Endothelial cell of hepatic sinusoid (primary cell): Measurements from ENCODE around the gene DHX15.

Source experiments
- in situ Hi-C: cut with HindIII; loops from 2 replicates; pipeline ENCODE4 v1.10.0; 2017; ENCODE audit warnings: low sequenced_read_pairs

DHX15 gene

GRCh38 chr4:24584211-24584850, at the start of gene DHX15:
DHX15 (minus strand) TSS chr4:24584554; CDS start chr4:24584393, 161 bp downstream.
- in situ Hi-C loops, result no loop called here

- in situ Hi-C loops, result no loop called here
Measured at GRCh38 chr4:24632011-24632410, 47.7 kb upstream of the DHX15 start.

- in situ Hi-C loops, result no loop called here
Measured at GRCh38 chr4:24630937-24631336, 46.6 kb upstream of the DHX15 start.

- in situ Hi-C loops, result no loop called here
Measured at GRCh38 chr4:24625091-24625490, 40.7 kb upstream of the DHX15 start.

- in situ Hi-C loops, result no loop called here
Measured at GRCh38 chr4:24624381-24624780, 40.0 kb upstream of the DHX15 start.

- in situ Hi-C loops, result no loop called here
Measured at GRCh38 chr4:24622146-24622834, 37.9 kb upstream of the DHX15 start.

GRCh38 chr4:24615977-24616376, 31.6 kb upstream of the DHX15 start:
- in situ Hi-C loops, result no loop called here

- in situ Hi-C loops, result no loop called here
Measured at GRCh38 chr4:24614881-24615280, 30.5 kb upstream of the DHX15 start.

- in situ Hi-C loops, result no loop called here
Measured at GRCh38 chr4:24613502-24613901, 29.1 kb upstream of the DHX15 start.

- in situ Hi-C loops, result no loop called here
Measured at GRCh38 chr4:24611575-24611974, 27.2 kb upstream of the DHX15 start.

- in situ Hi-C loops, result no loop called here
Measured at GRCh38 chr4:24607334-24607733, 23.0 kb upstream of the DHX15 start.

- in situ Hi-C loops, result no loop called here
Measured at GRCh38 chr4:24605216-24605615, 20.9 kb upstream of the DHX15 start.

- in situ Hi-C loops, result no loop called here
Measured at GRCh38 chr4:24604558-24605214, 20.3 kb upstream of the DHX15 start.

GRCh38 chr4:24603343-24603742, 19.0 kb upstream of the DHX15 start:
- in situ Hi-C loops, result no loop called here

GRCh38 chr4:24601121-24601520, 16.8 kb upstream of the DHX15 start:
- in situ Hi-C loops, result no loop called here

GRCh38 chr4:24599275-24599674, 14.9 kb upstream of the DHX15 start:
- in situ Hi-C loops, result no loop called here

- in situ Hi-C loops, result no loop called here
Measured at GRCh38 chr4:24598025-24598424, 13.7 kb upstream of the DHX15 start.

- in situ Hi-C loops, result no loop called here
Measured at GRCh38 chr4:24595659-24596058, 11.3 kb upstream of the DHX15 start.

GRCh38 chr4:24594887-24595286, 10.5 kb upstream of the DHX15 start:
- in situ Hi-C loops, result no loop called here

- in situ Hi-C loops, result no loop called here
Measured at GRCh38 chr4:24589448-24589847, 5.1 kb upstream of the DHX15 start.

- in situ Hi-C loops, result no loop called here
Measured at GRCh38 chr4:24588216-24588954, 4.0 kb upstream of the DHX15 start.
